ENCODE data around the gene CUL3.

Gene CUL3

GRCh38 chr2:224466304-224466895 lies 118.8 kb downstream of the CUL3 start:
- DNase-seq, result no peak

GRCh38 chr2:224461391-224461790 lies 123.8 kb downstream of the CUL3 start:
- no peak for DNase-seq

GRCh38 chr2:224457408-224458096 lies 127.6 kb downstream of the CUL3 start:
- no peak for DNase-seq

GRCh38 chr2:224453892-224454291 lies 131.3 kb downstream of the CUL3 start:
- no peak for DNase-seq

GRCh38 chr2:224449212-224450147 lies 135.7 kb downstream of the CUL3 start:
- peak in 1 of 2 experiments; percentile 33 for DNase-seq

- DNase-seq, result no peak
Observed at GRCh38 chr2:224448236-224448635, 136.9 kb downstream of the CUL3 start.

- DNase-seq, result no peak
Observed at GRCh38 chr2:224444783-224445182, 140.4 kb downstream of the CUL3 start.

- DNase-seq, result no peak
Observed at GRCh38 chr2:224444021-224444420, 141.1 kb downstream of the CUL3 start.

GRCh38 chr2:224442071-224442967 lies 142.8 kb downstream of the CUL3 start:
- peak in 1 of 2 experiments; percentile 24 for DNase-seq

- DNase-seq, result no peak
Observed at GRCh38 chr2:224440988-224441387, 144.2 kb downstream of the CUL3 start.

- no peak for DNase-seq
Observed at GRCh38 chr2:224438726-224439125, 146.4 kb downstream of the CUL3 start.

GRCh38 chr2:224436634-224437033 lies 148.5 kb downstream of the CUL3 start:
- DNase-seq, result no peak

- no peak for DNase-seq
Observed at GRCh38 chr2:224434618-224435017, 150.5 kb downstream of the CUL3 start.

GRCh38 chr2:224433442-224433841 lies 151.7 kb downstream of the CUL3 start:
- no peak for DNase-seq

GRCh38 chr2:224432003-224432579 lies 153.1 kb downstream of the CUL3 start:
- no peak for DNase-seq

GRCh38 chr2:224429441-224429810 lies 155.7 kb downstream of the CUL3 start:
- DNase-seq, result no peak

- no peak for DNase-seq
Observed at GRCh38 chr2:224428787-224429440, 156.2 kb downstream of the CUL3 start.

GRCh38 chr2:224427471-224427870 lies 157.7 kb downstream of the CUL3 start:
- DNase-seq, result no peak

- no peak for DNase-seq
Observed at GRCh38 chr2:224426656-224427055, 158.5 kb downstream of the CUL3 start.

GRCh38 chr2:224421065-224421464 lies 164.1 kb downstream of the CUL3 start:
- DNase-seq, result no peak

All from NCI-H526 (cell line).